Measurements from ENCODE around the gene ITGA1. TPM values are rescaled to one million over a fixed set of nuclear protein-coding genes. Genes with fewer than 3 reads are reported as not detected.

ITGA1 gene
- total and polyA plus RNA-seq, 2 of the 13 experiments (the other 11 are each of a cell fraction or from before 2014, with no cell fraction given) = 23.1 to 28.6 TPM

DNA sequence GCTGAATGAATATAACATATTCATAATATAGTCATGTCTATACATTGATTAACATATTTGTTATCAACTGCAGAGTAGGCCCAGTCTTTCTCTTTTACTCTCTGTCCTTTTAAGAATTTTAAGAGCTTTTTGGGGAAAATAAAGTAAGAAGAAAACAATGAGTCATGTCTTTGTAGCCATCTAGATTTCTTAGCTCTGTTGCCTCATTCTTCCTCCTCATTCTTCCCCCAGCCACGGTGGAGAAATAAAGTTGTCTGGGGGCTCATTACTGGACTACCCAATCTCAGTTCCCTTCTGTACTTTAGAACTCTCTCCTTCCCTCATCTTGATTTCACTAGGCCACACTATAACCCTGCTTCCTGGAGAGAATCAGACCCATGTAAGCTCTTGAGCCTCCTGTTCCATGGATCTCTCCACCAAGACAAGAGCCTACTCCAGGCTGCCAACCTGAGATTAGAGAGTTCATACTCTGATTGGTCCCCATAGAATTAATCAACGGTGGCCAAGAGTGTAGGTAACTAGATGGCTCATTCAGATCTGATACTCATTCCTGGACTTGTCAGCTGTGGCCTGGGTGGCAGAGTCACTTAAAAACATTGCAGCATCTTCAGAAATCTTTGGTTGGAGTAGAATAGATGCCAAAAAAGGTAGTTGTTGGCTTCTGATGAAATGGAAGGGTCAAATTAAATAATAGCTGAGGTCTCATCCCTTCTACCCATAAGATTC, 44.2 kb downstream of the ITGA1 start (continued):
- TF ChIP-seq, protein P1, sequence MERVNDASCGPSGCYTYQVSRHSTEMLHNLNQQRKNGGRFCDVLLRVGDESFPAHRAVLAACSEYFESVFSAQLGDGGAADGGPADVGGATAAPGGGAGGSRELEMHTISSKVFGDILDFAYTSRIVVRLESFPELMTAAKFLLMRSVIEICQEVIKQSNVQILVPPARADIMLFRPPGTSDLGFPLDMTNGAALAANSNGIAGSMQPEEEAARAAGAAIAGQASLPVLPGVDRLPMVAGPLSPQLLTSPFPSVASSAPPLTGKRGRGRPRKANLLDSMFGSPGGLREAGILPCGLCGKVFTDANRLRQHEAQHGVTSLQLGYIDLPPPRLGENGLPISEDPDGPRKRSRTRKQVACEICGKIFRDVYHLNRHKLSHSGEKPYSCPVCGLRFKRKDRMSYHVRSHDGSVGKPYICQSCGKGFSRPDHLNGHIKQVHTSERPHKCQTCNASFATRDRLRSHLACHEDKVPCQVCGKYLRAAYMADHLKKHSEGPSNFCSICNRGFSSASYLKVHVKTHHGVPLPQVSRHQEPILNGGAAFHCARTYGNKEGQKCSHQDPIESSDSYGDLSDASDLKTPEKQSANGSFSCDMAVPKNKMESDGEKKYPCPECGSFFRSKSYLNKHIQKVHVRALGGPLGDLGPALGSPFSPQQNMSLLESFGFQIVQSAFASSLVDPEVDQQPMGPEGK (CRISPR knock-in tag; IDR thresholded peaks at IDR 0.05) = no peak
- TF ChIP-seq, protein P2, sequence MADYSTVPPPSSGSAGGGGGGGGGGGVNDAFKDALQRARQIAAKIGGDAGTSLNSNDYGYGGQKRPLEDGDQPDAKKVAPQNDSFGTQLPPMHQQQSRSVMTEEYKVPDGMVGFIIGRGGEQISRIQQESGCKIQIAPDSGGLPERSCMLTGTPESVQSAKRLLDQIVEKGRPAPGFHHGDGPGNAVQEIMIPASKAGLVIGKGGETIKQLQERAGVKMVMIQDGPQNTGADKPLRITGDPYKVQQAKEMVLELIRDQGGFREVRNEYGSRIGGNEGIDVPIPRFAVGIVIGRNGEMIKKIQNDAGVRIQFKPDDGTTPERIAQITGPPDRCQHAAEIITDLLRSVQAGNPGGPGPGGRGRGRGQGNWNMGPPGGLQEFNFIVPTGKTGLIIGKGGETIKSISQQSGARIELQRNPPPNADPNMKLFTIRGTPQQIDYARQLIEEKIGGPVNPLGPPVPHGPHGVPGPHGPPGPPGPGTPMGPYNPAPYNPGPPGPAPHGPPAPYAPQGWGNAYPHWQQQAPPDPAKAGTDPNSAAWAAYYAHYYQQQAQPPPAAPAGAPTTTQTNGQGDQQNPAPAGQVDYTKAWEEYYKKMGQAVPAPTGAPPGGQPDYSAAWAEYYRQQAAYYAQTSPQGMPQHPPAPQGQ (CRISPR knock-in tag; IDR thresholded peaks at IDR 0.05; ENCODE audit: borderline replicate concordance) = no peak
- no peak for TF ChIP-seq KAT2B (IDR thresholded peaks at IDR 0.05; ENCODE audit: borderline replicate concordance, low read depth, low read length)
- no peak for TF ChIP-seq MTF1 (CRISPR knock-in tag; IDR thresholded peaks at IDR 0.05)

DNA sequence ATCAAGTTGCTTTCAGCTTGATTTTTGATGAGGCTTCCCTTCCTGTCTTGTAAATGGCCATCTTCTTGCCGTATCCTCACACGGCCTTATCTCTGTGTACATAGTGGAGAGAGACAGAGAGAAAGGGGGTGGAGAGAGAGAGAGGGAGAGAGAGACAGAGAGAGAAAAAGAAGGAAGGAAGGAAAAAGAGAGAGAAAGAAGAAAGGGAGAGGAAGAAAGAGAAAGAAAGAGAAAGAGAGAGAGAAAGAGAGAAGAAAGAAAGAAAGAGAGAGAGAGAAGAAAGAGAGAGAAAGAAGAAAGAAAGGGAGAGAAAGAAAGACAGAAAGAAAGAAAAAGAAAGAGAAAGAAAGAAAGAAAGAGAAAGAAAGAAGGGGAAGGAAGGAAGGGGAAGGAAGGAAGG, 46.6 kb downstream of the ITGA1 start:
- Histone ChIP-seq H3K4me2 (ENCODE audit: low read depth, low read length) (no peak overlapping the region), H3K27ac (ENCODE audit: extremely low read length, insufficient read depth, low read length) (no peak overlapping the region), H3K27me3 (ENCODE audit: control insufficient read depth in 1 of 2, insufficient read depth in 2 of 2, low read length in 2 of 2) (no peaks in the 10 kb centered on the region), H3K36me3 (replicated peaks in 1 of 2; ENCODE audit: control insufficient read depth in 1 of 2, insufficient read depth in 2 of 2, low read length in 2 of 2) (no peaks in the 10 kb centered on the region), H3K9me3 (ENCODE audit: low read length) (no peaks in the 10 kb centered on the region), H3K4me1 (ENCODE audit: insufficient read depth, low read length) (no peaks in the 10 kb centered on the region), H4K20me1 (ENCODE audit: insufficient read depth, low read length) (no peaks in the 10 kb centered on the region), H3K4me3 (replicated peaks in 1 of 3; ENCODE audit: insufficient read depth in 1 of 3, low read depth in 2 of 3, low read length in 3 of 3) (no peak overlapping the region), H3K9ac (ENCODE audit: insufficient read depth, low read depth, low read length) (no peak overlapping the region), H3K79me2 (ENCODE audit: insufficient read depth, low read length) (no peaks in the 10 kb centered on the region), H2AFZ (ENCODE audit: low read length) (no peak overlapping the region)
- intact Hi-C loops (cut with micrococcal nuclease; ENCODE audit: unreplicated experiment) (no loop called here), in situ Hi-C loops (cut with HindIII; ENCODE audit: extremely low pct_ligation_motif_present, low pct_unique_long_range_greater_than_20kb) (no loop called here)
- DNase-seq (ENCODE audit: low spot score) (no peak), FAIRE-seq (no peak), ATAC-seq (no peak)
- WGBS (ENCODE audit: low lambda C conversion rate) = 94% methylated on average over 2 of the region's 2 CpGs
- ChIA-PET POLR2A (no interaction called here), CTCF (ENCODE audit: low intra/inter-chr PET ratio, low total read pairs) (no interaction called here)
- BruUV-seq (replicated peaks) = no TSS peak
- TF ChIP-seq ZSCAN29 (CRISPR knock-in tag; conservative IDR thresholded peaks at IDR 0.05) (no peak), ZNF282 (IDR thresholded peaks at IDR 0.05; ENCODE audit: partially characterized antibody) (no peak), MBD4 (IDR thresholded peaks at IDR 0.05; ENCODE audit: borderline replicate concordance, low read length) (no peak), ZKSCAN5 (CRISPR knock-in tag; IDR thresholded peaks at IDR 0.05) (no peak), ZNF224 (CRISPR knock-in tag; IDR thresholded peaks at IDR 0.05) (no peak), ZNF354B (CRISPR knock-in tag; IDR thresholded peaks at IDR 0.05) (no peak)
- TF ChIP-seq, protein P3, sequence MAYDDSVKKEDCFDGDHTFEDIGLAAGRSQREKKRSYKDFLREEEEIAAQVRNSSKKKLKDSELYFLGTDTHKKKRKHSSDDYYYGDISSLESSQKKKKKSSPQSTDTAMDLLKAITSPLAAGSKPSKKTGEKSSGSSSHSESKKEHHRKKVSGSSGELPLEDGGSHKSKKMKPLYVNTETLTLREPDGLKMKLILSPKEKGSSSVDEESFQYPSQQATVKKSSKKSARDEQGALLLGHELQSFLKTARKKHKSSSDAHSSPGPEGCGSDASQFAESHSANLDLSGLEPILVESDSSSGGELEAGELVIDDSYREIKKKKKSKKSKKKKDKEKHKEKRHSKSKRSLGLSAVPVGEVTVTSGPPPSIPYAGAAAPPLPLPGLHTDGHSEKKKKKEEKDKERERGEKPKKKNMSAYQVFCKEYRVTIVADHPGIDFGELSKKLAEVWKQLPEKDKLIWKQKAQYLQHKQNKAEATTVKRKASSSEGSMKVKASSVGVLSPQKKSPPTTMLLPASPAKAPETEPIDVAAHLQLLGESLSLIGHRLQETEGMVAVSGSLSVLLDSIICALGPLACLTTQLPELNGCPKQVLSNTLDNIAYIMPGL (CRISPR knock-in tag; IDR thresholded peaks at IDR 0.05; ENCODE audit: borderline replicate concordance in 1 of 2, low read depth in 1 of 2) = no peak
- TF ChIP-seq, protein P4, sequence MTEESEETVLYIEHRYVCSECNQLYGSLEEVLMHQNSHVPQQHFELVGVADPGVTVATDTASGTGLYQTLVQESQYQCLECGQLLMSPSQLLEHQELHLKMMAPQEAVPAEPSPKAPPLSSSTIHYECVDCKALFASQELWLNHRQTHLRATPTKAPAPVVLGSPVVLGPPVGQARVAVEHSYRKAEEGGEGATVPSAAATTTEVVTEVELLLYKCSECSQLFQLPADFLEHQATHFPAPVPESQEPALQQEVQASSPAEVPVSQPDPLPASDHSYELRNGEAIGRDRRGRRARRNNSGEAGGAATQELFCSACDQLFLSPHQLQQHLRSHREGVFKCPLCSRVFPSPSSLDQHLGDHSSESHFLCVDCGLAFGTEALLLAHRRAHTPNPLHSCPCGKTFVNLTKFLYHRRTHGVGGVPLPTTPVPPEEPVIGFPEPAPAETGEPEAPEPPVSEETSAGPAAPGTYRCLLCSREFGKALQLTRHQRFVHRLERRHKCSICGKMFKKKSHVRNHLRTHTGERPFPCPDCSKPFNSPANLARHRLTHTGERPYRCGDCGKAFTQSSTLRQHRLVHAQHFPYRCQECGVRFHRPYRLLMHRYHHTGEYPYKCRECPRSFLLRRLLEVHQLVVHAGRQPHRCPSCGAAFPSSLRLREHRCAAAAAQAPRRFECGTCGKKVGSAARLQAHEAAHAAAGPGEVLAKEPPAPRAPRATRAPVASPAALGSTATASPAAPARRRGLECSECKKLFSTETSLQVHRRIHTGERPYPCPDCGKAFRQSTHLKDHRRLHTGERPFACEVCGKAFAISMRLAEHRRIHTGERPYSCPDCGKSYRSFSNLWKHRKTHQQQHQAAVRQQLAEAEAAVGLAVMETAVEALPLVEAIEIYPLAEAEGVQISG (CRISPR knock-in tag; IDR thresholded peaks at IDR 0.05) = no peak
- TF ChIP-seq, protein P5, sequence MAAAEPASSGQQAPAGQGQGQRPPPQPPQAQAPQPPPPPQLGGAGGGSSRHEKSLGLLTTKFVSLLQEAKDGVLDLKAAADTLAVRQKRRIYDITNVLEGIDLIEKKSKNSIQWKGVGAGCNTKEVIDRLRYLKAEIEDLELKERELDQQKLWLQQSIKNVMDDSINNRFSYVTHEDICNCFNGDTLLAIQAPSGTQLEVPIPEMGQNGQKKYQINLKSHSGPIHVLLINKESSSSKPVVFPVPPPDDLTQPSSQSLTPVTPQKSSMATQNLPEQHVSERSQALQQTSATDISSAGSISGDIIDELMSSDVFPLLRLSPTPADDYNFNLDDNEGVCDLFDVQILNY (CRISPR knock-in tag; conservative IDR thresholded peaks at IDR 0.05) = no peak

All from HepG2 (cell line).